ENCODE results near the gene FBXW9. TPM values are rescaled to one million over a fixed set of nuclear protein-coding genes. Genes with fewer than 3 reads are reported as not detected.

The FBXW9 gene
- total RNA-seq, 1 experiment from 2014 or later = 21.0 TPM

DNA sequence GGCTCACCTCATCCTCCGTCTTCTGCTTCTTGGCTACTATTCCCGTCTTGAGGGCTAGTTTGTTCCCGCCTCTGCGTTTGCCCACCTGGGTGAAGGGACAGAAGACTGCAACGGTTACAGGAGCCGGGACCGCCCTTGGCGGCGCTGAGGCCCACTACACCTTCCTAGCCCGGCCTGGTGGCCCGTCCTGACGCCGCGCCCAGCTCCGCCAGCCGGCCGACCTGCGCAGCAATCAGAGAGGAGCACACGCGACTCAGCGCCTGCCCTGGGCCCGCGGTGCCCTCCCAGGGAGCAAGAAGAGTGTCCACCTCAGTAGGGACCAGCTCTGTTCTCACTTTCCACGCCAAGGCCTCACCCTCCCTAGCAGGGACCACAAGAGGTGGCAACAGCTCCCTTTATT, 34.9 kb upstream of the FBXW9 start:
- Histone ChIP-seq H3K36me3 (ENCODE audit: low read depth) (0 out of 2 replicates have a peak, but pooled peaks cover 16% of the 10 kb centered on the region), H3K9me2 (ENCODE audit: insufficient read depth) (no peaks in the 10 kb centered on the region), H3K27me3 (ENCODE audit: insufficient read depth, low read depth) (no peaks in the 10 kb centered on the region), H3F3A (ENCODE audit: insufficient read depth, low read depth) (peaks cover 76% of the 10 kb centered on the region), H3K4me2 (no peak overlapping the region), H3K9me3 (ENCODE audit: insufficient read depth, low read depth) (no peaks in the 10 kb centered on the region), H3K4me3 (no peak overlapping the region), H3K79me2 (ENCODE audit: low read depth) (peaks cover 46% of the 10 kb centered on the region), H4K20me1 (ENCODE audit: insufficient read depth) (peaks cover 46% of the 10 kb centered on the region), H2AFZ (no peak overlapping the region), H3K27ac (no peak overlapping the region), H3K4me1 (replicated peaks; ENCODE audit: insufficient read depth) (peaks cover 22% of the 10 kb centered on the region)
- no peak for DNase-seq
- intact Hi-C loops (cut with micrococcal nuclease; ENCODE audit: unreplicated experiment) = no loop called here
- CTCF ChIA-PET = interaction anchor here (0.6 kb wide), 1 partner anchor 60 kb away, joined by 3 read pairs; no protein-coding TSS in a partner anchor
- TF ChIP-seq, protein P1, sequence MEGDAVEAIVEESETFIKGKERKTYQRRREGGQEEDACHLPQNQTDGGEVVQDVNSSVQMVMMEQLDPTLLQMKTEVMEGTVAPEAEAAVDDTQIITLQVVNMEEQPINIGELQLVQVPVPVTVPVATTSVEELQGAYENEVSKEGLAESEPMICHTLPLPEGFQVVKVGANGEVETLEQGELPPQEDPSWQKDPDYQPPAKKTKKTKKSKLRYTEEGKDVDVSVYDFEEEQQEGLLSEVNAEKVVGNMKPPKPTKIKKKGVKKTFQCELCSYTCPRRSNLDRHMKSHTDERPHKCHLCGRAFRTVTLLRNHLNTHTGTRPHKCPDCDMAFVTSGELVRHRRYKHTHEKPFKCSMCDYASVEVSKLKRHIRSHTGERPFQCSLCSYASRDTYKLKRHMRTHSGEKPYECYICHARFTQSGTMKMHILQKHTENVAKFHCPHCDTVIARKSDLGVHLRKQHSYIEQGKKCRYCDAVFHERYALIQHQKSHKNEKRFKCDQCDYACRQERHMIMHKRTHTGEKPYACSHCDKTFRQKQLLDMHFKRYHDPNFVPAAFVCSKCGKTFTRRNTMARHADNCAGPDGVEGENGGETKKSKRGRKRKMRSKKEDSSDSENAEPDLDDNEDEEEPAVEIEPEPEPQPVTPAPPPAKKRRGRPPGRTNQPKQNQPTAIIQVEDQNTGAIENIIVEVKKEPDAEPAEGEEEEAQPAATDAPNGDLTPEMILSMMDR (conservative IDR thresholded peaks at IDR 0.05) = no peak
- TF ChIP-seq EZH2 (IDR thresholded peaks at IDR 0.05; ENCODE audit: low read depth) = no peak
- POLR2A ChIA-PET (ENCODE audit: unreplicated experiment) = interaction anchor here (0.5 kb wide), 1 partner anchor 60 kb away, joined by 4 read pairs; the partner anchor contains the start of gene JUNB
- BruUV-seq (replicated peaks) = no TSS peak

DNA sequence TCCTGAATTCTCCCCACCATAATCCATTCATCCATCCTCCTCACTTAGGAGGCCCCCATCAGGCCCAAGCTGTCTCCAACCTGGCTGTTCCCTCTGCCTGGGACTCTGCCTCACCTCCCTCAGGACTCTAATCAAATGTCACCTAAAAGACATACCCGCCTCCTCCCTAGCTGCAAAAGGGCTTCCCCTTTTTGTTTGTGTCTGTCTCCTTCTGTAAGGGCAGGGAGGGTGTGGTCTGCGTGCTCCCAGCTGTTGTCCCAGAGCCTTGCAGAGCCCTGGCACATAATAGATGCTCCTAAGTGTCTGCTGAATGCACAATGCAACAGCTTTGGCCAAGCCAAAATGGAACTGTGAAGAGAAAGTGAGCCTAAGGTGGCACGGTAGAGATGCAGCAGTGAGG, 33.6 kb upstream of the FBXW9 start:
- H3K4me1 ChIP-seq (replicated peaks; ENCODE audit: insufficient read depth) = peaks cover 16% of the 10 kb centered on the region
- H4K20me1 ChIP-seq (ENCODE audit: insufficient read depth) = peaks cover 46% of the 10 kb centered on the region
- no peaks in the 10 kb centered on the region for H3K27me3 ChIP-seq (ENCODE audit: insufficient read depth, low read depth)
- no peaks in the 10 kb centered on the region for H3K9me3 ChIP-seq (ENCODE audit: insufficient read depth, low read depth)
- TF ChIP-seq, protein P1 (conservative IDR thresholded peaks at IDR 0.05) = no peak
- no peak for TF ChIP-seq EZH2 (IDR thresholded peaks at IDR 0.05; ENCODE audit: low read depth)
- no peak overlapping the region for H3K27ac ChIP-seq
- no peaks in the 10 kb centered on the region for H3K9me2 ChIP-seq (ENCODE audit: insufficient read depth)
- peaks cover 46% of the 10 kb centered on the region for H3K79me2 ChIP-seq (ENCODE audit: low read depth)
- 0 out of 2 replicates have a peak, but pooled peaks cover 16% of the 10 kb centered on the region for H3K36me3 ChIP-seq (ENCODE audit: low read depth)
- intact Hi-C loops (cut with micrococcal nuclease; ENCODE audit: unreplicated experiment) = no loop called here
- ChIA-PET POLR2A (ENCODE audit: unreplicated experiment) (no interaction called here), CTCF (no interaction called here)
- H3K4me3 ChIP-seq = no peak overlapping the region
- H3F3A ChIP-seq (ENCODE audit: insufficient read depth, low read depth) = peaks cover 79% of the 10 kb centered on the region
- no peak overlapping the region for H2AFZ ChIP-seq
- no peak for DNase-seq
- H3K4me2 ChIP-seq = no peak overlapping the region
- no TSS peak for BruUV-seq (replicated peaks)

DNA sequence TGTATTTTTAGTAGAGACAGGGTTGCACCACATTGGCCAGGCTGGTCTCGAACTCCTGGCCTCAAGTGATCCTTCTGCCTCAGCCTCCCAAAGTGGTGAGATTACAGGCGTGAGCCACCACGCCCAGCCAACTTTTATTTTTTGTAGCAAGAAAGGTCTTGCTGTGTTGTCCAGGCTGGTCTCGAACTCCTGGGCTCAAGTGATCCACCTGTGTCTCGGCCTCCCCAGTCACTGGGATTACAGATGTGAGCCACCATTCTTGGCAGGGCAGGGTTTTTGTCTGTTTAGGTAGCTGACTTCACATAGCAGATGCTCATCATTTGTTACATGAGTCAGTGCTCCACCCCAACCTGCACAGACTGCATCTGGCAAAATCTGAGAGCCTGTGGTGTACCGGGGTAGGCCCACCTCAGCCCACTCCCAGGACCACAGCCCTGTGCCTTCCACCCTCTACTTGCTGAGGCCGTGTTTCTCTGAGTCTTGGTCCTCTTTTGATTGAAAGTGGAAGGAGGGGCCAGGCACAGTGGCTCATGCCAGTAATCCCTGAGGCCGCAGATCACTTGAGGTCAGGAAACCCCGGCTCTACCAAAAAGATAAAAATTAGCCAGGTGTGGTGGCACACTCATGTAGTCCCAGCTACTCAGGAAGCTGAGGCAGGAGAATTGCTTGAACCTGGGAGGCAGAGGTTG, 31.5 kb upstream of the FBXW9 start:
- H3F3A ChIP-seq (ENCODE audit: insufficient read depth, low read depth) = peaks cover 85% of the 10 kb centered on the region
- intact Hi-C loops (cut with micrococcal nuclease; ENCODE audit: unreplicated experiment) = no loop called here
- peaks cover 44% of the 10 kb centered on the region for H3K79me2 ChIP-seq (ENCODE audit: low read depth)
- POLR2A ChIA-PET (ENCODE audit: unreplicated experiment) = interaction anchor here (0.6 kb wide), 1 partner anchor 101 kb away, joined by 3 read pairs; no protein-coding TSS in a partner anchor
- H3K27me3 ChIP-seq (ENCODE audit: insufficient read depth, low read depth) = no peaks in the 10 kb centered on the region
- no peak overlapping the region for H2AFZ ChIP-seq
- no peak for DNase-seq
- no TSS peak for BruUV-seq (replicated peaks)
- H3K9me2 ChIP-seq (ENCODE audit: insufficient read depth) = no peaks in the 10 kb centered on the region
- no peak overlapping the region for H3K4me2 ChIP-seq
- TF ChIP-seq EZH2 (IDR thresholded peaks at IDR 0.05; ENCODE audit: low read depth) = no peak
- TF ChIP-seq, protein P1 (conservative IDR thresholded peaks at IDR 0.05) = no peak
- 0 out of 2 replicates have a peak, but pooled peaks cover 16% of the 10 kb centered on the region for H3K36me3 ChIP-seq (ENCODE audit: low read depth)
- no peak overlapping the region for H3K27ac ChIP-seq
- no peaks in the 10 kb centered on the region for H3K9me3 ChIP-seq (ENCODE audit: insufficient read depth, low read depth)
- CTCF ChIA-PET = interaction anchor here (0.7 kb wide), 1 partner anchor 11 kb away, joined by 3 read pairs; no protein-coding TSS in a partner anchor
- peaks cover 35% of the 10 kb centered on the region for H4K20me1 ChIP-seq (ENCODE audit: insufficient read depth)
- no peak overlapping the region for H3K4me3 ChIP-seq
- H3K4me1 ChIP-seq (replicated peaks; ENCODE audit: insufficient read depth) = peaks cover 13% of the 10 kb centered on the region
